GM18508 (cell line): ENCODE measurements around the gene CENPI.
"Not testable (repeated sequence)": the region's sequence is repeated elsewhere in the genome, so short reads cannot be mapped to it uniquely, and the experiment has no call there.

ENCODE experiments used
- ATAC-seq: cut with Tn5 transposase; IDR thresholded peaks from one replicate; pipeline ENCODE4 v1.9.1; 2021; ENCODE audit warnings: moderate number of reproducible peaks; ENCODE audit not compliant: insufficient read depth, unreplicated experiment

The CENPI gene

GRCh38 chrX:101097546-101098453, at the start of gene CENPI:
TSS of gene CENPI (plus strand) at chrX:101098204. CDS start at chrX:101101071, 2,867 bp downstream.
- peak; percentile 91 for ATAC-seq

GRCh38 chrX:101051153-101051548, 46.9 kb upstream of the CENPI start:
- ATAC-seq: no peak

GRCh38 chrX:101051549-101052302, 46.3 kb upstream of the CENPI start, which contains the start of gene TRMT2B:
TSS of gene TRMT2B (minus strand) at chrX:101052111. CDS start at chrX:101042289, 9,822 bp downstream.
- ATAC-seq: peak; percentile 74

GRCh38 chrX:101056551-101056950, 41.5 kb upstream of the CENPI start:
- not testable (repeated sequence) for ATAC-seq

GRCh38 chrX:101057093-101057714, 40.8 kb upstream of the CENPI start:
- peak; percentile 85 for ATAC-seq

GRCh38 chrX:101062176-101062575, 35.8 kb upstream of the CENPI start:
- ATAC-seq: no peak

- no peak for ATAC-seq
Observed at GRCh38 chrX:101071582-101071981, 26.4 kb upstream of the CENPI start.

GRCh38 chrX:101078716-101079598, 19.0 kb upstream of the CENPI start, which contains the start of gene TMEM35A:
TSS of gene TMEM35A (plus strand) at chrX:101078879. CDS start at chrX:101079003, 124 bp downstream.
- no peak for ATAC-seq

GRCh38 chrX:101079736-101080270, 18.2 kb upstream of the CENPI start:
- no peak for ATAC-seq

GRCh38 chrX:101080326-101081124, 17.5 kb upstream of the CENPI start:
- no peak for ATAC-seq

GRCh38 chrX:101081231-101081630, 16.8 kb upstream of the CENPI start:
- no peak for ATAC-seq

GRCh38 chrX:101091817-101092216, 6.2 kb upstream of the CENPI start:
- no peak for ATAC-seq

- no peak for ATAC-seq
Observed at GRCh38 chrX:101108284-101108683, 10.3 kb downstream of the CENPI start.

GRCh38 chrX:101117701-101118100, 19.7 kb downstream of the CENPI start:
- no peak for ATAC-seq

GRCh38 chrX:101136235-101136634, 38.2 kb downstream of the CENPI start:
- no peak for ATAC-seq
